Neural cell (in vitro differentiated cells): ENCODE results near the gene PLCL1. TPM values are rescaled to one million over a fixed set of nuclear protein-coding genes. Genes with fewer than 3 reads are reported as not detected.

Experiments used
- H2AFZ ChIP-seq: fragments of 200-600, 300-800 bp; sonication (generic), shearing (Covaris generic); 2 replicates; pipeline ENCODE4 v1.6.0; 2014; ENCODE audit warnings: low read depth, mild to moderate bottlenecking, antibody characterized with exemption, low read length, moderate library complexity
- H3F3A ChIP-seq: fragments of 200-600 bp; shearing (Covaris generic); 2 replicates; pipeline ENCODE4 v1.6.1; 2016; ENCODE audit warnings: mild to moderate bottlenecking, moderate library complexity, mixed read lengths, antibody characterized with exemption, low read length; ENCODE audit not compliant: insufficient read depth, poor library complexity, severe bottlenecking
- H3K27ac ChIP-seq: fragments of 200-600, 300-800 bp; sonication (generic), shearing (Covaris generic); 2 replicates; pipeline ENCODE4 v1.5.1; 2014; ENCODE audit warnings: mild to moderate bottlenecking, low read length, moderate library complexity
- H3K27me3 ChIP-seq: fragments of 300-800, 200-600 bp; sonication (generic), shearing (Covaris generic); 2 replicates; pipeline ENCODE4 v1.6.0; 2014; ENCODE audit warnings: mild to moderate bottlenecking, low read depth, low read length, moderate library complexity; ENCODE audit not compliant: insufficient read depth
- H3K36me3 ChIP-seq: fragments of 300-800, 200-600 bp; sonication (generic), shearing (Covaris generic); 2 replicates; pipeline ENCODE4 v1.5.1; 2014; ENCODE audit warnings: mild to moderate bottlenecking, antibody characterized with exemption, low read length, moderate library complexity; ENCODE audit not compliant: insufficient read depth
- H3K4me2 ChIP-seq: fragments of 300-800, 200-600 bp; sonication (generic), shearing (Covaris generic); 2 replicates; pipeline ENCODE4 v1.6.0; 2014; ENCODE audit warnings: mild to moderate bottlenecking, low read length
- H3K4me3 ChIP-seq: fragments of 300-800, 200-600 bp; sonication (generic), shearing (Covaris generic); 2 replicates; pipeline ENCODE4 v1.5.1; 2014; ENCODE audit warnings: mild to moderate bottlenecking, low read length, moderate library complexity
- H3K79me2 ChIP-seq: fragments of 200-600 bp; shearing (Covaris generic); replicated peaks from 2 replicates; pipeline ENCODE4 v1.6.0; 2014; ENCODE audit warnings: mild to moderate bottlenecking, low read length, moderate library complexity; ENCODE audit not compliant: insufficient read depth
- H3K9ac ChIP-seq: fragments of 300-800, 200-600 bp; sonication (generic), shearing (Covaris generic); 2 replicates; pipeline ENCODE4 v1.6.1; 2016; ENCODE audit warnings: mild to moderate bottlenecking, low read length, mixed read lengths
- H3K9me2 ChIP-seq: fragments of 200-600 bp; shearing (Covaris generic); 2 replicates; pipeline ENCODE4 v1.6.1; 2016; ENCODE audit warnings: mild to moderate bottlenecking, low read length, mixed read lengths; ENCODE audit not compliant: insufficient read depth
- H3K9me3 ChIP-seq: fragments of 200-600, 300-800 bp; sonication (generic), shearing (Covaris generic); 2 replicates; pipeline ENCODE4 v1.6.1; 2016; ENCODE audit warnings: mild to moderate bottlenecking, mixed run types, low read length, moderate library complexity, mixed read lengths
- H4K20me1 ChIP-seq: fragments of 200-600 bp; shearing (Covaris generic); 2 replicates; pipeline ENCODE4 v1.6.1; 2016; ENCODE audit warnings: mild to moderate bottlenecking, mixed run types; ENCODE audit not compliant: insufficient read depth
- EP300 ChIP-seq: fragments of 450-650 bp; conservative IDR thresholded peaks from 2 replicates; pipeline ENCODE4 v1.6.1; 2014; ENCODE audit warnings: antibody characterized with exemption, mild to moderate bottlenecking, moderate library complexity; ENCODE audit not compliant: poor library complexity, severe bottlenecking
- EZH2 ChIP-seq: fragments of 200-600, 300-800 bp; shearing (Covaris generic), sonication (generic); IDR thresholded peaks from 2 replicates; pipeline ENCODE4 v1.6.1; 2014; ENCODE audit warnings: antibody characterized with exemption, low read length, borderline replicate concordance, mild to moderate bottlenecking; ENCODE audit not compliant: insufficient read depth, poor library complexity, severe bottlenecking
- MXI1 ChIP-seq: fragments of 450-650 bp; conservative IDR thresholded peaks from 2 replicates; pipeline ENCODE4 v1.6.1; 2014; ENCODE audit warnings: antibody characterized with exemption, mild to moderate bottlenecking; ENCODE audit not compliant: poor library complexity, severe bottlenecking
- POLR2AphosphoS5 ChIP-seq: IDR thresholded peaks from 2 replicates; pipeline ENCODE4 v1.6.1; 2012
- RAD21 ChIP-seq: fragments of 450-650 bp; conservative IDR thresholded peaks from 2 replicates; pipeline ENCODE4 v1.6.1; 2014; ENCODE audit warnings: antibody characterized with exemption, mild to moderate bottlenecking, moderate library complexity
- SMC3 ChIP-seq: fragments of 450-650 bp; conservative IDR thresholded peaks from 2 replicates; pipeline ENCODE4 v1.6.1; 2014; ENCODE audit warnings: antibody characterized with exemption, mild to moderate bottlenecking, moderate library complexity; ENCODE audit not compliant: poor library complexity
- TAF1 ChIP-seq: IDR thresholded peaks from 2 replicates; pipeline ENCODE4 v1.6.1; 2012; ENCODE audit warnings: low read depth
- polyA plus RNA-seq: library from polyadenylated mRNA; depleted of rRNA; stranded (reverse); fragments of >200 nt; gene quantifications from 2 replicates; pipeline ENCODE4 v1.2.3, GENCODE V29; 2014
- TF ChIP-seq, protein P1 (sequence below): fragments of 450-650 bp; IDR thresholded peaks from 2 replicates; pipeline ENCODE4 v1.5.1; 2014; ENCODE audit warnings: antibody characterized with exemption, mild to moderate bottlenecking, moderate library complexity; ENCODE audit not compliant: poor library complexity, severe bottlenecking
- TF ChIP-seq, protein P2 (sequence below): IDR thresholded peaks from 2 replicates; pipeline ENCODE4 v1.6.1; 2012; ENCODE audit warnings: borderline replicate concordance

PLCL1 gene
- polyA plus RNA-seq, 1 donor from 2014 or later, result 6.8 TPM

DNA sequence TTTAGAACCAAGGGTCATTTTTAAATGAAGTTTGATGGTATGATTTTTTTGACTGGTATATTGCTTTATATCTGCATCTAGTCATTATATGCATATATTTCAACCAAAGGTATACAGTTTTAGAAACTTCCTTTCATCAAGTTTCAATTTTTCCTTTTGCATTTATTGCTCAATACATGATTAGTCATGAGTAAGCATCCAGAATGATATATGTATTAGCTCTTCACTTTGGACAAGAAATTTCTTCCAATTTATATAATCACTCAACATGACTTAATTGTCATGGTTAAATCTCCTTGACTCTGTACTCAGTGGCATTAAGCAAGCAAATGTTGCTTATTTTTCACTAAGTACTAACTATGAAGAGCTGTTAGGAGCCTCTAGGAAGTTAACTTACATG, 123.6 kb downstream of the PLCL1 start:
- Histone ChIP-seq H3K9ac (no peak overlapping the region), H3K9me2 (no peaks in the 10 kb centered on the region), H3K4me3 (no peak overlapping the region), H2AFZ (no peak overlapping the region), H4K20me1 (no peaks in the 10 kb centered on the region), H3K36me3 (no peaks in the 10 kb centered on the region), H3K4me2 (no peak overlapping the region), H3K9me3 (no peaks in the 10 kb centered on the region), H3K27ac (no peak overlapping the region), H3K79me2 (no peaks in the 10 kb centered on the region), H3K27me3 (no peaks in the 10 kb centered on the region), H3F3A (no peaks in the 10 kb centered on the region)
- no peak for TF ChIP-seq EP300
- TF ChIP-seq, protein P1, sequence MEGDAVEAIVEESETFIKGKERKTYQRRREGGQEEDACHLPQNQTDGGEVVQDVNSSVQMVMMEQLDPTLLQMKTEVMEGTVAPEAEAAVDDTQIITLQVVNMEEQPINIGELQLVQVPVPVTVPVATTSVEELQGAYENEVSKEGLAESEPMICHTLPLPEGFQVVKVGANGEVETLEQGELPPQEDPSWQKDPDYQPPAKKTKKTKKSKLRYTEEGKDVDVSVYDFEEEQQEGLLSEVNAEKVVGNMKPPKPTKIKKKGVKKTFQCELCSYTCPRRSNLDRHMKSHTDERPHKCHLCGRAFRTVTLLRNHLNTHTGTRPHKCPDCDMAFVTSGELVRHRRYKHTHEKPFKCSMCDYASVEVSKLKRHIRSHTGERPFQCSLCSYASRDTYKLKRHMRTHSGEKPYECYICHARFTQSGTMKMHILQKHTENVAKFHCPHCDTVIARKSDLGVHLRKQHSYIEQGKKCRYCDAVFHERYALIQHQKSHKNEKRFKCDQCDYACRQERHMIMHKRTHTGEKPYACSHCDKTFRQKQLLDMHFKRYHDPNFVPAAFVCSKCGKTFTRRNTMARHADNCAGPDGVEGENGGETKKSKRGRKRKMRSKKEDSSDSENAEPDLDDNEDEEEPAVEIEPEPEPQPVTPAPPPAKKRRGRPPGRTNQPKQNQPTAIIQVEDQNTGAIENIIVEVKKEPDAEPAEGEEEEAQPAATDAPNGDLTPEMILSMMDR, result no peak
- no peak for TF ChIP-seq TAF1
- TF ChIP-seq POLR2AphosphoS5, result no peak
- no peak for TF ChIP-seq EZH2
- TF ChIP-seq MXI1, result no peak
- TF ChIP-seq SMC3, result no peak
- TF ChIP-seq, protein P2, sequence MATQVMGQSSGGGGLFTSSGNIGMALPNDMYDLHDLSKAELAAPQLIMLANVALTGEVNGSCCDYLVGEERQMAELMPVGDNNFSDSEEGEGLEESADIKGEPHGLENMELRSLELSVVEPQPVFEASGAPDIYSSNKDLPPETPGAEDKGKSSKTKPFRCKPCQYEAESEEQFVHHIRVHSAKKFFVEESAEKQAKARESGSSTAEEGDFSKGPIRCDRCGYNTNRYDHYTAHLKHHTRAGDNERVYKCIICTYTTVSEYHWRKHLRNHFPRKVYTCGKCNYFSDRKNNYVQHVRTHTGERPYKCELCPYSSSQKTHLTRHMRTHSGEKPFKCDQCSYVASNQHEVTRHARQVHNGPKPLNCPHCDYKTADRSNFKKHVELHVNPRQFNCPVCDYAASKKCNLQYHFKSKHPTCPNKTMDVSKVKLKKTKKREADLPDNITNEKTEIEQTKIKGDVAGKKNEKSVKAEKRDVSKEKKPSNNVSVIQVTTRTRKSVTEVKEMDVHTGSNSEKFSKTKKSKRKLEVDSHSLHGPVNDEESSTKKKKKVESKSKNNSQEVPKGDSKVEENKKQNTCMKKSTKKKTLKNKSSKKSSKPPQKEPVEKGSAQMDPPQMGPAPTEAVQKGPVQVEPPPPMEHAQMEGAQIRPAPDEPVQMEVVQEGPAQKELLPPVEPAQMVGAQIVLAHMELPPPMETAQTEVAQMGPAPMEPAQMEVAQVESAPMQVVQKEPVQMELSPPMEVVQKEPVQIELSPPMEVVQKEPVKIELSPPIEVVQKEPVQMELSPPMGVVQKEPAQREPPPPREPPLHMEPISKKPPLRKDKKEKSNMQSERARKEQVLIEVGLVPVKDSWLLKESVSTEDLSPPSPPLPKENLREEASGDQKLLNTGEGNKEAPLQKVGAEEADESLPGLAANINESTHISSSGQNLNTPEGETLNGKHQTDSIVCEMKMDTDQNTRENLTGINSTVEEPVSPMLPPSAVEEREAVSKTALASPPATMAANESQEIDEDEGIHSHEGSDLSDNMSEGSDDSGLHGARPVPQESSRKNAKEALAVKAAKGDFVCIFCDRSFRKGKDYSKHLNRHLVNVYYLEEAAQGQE, result no peak
- no peak for TF ChIP-seq RAD21

DNA sequence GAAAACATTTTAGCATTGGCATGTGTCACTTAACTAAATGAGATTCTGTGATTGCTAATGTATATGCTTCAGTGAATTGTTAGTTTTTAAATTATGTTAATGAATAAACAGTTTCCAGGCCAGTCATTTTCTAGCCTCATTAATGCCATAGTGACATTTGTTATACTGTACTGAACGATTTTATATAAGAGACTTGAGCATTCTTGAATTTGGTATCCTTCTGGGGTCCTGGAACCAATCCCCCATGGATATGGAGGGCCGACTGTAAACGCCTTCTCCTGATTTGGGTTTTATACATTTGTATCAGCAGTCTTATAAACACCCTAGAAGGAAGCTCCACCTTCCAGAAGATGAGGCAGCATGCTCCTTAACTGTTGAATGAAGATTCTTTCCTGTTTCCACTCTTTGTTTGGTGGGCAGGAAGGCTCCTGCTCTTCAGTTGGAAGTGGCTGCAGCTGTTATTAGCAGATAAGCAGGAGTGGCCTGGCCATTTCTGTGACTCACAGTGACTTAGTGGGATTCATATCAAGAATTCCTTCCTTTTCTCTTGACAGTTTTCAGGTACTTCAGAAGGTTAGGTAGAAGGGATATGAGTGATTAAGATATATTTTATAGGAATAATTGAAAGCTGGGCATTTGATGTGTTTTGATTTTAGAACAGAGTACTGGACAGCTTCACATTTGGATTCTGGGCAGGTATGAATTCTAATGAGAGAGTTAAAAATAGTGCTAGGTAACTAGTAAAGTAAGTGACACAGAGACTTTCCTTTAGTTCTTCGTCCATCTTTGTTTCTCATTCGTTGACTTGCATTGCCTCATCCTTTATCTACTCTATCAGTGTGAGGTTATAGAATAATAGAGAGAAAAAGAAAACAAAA, 124.9 kb downstream of the PLCL1 start:
- no peaks in the 10 kb centered on the region for H3K79me2 ChIP-seq
- H3F3A ChIP-seq, result no peaks in the 10 kb centered on the region
- no peak overlapping the region for H3K4me3 ChIP-seq
- TF ChIP-seq, protein P1, result no peak
- TF ChIP-seq SMC3 (no peak), POLR2AphosphoS5 (no peak), MXI1 (no peak)
- TF ChIP-seq, protein P2, result no peak
- H3K9me3 ChIP-seq, result no peaks in the 10 kb centered on the region
- no peaks in the 10 kb centered on the region for H3K9me2 ChIP-seq
- no peak overlapping the region for H3K27ac ChIP-seq
- no peak overlapping the region for H3K4me2 ChIP-seq
- H4K20me1 ChIP-seq, result no peaks in the 10 kb centered on the region
- H2AFZ ChIP-seq, result no peak overlapping the region
- H3K36me3 ChIP-seq, result no peaks in the 10 kb centered on the region
- no peak overlapping the region for H3K9ac ChIP-seq
- no peaks in the 10 kb centered on the region for H3K27me3 ChIP-seq
